ENCODE data around the gene GORASP2.

DNA sequence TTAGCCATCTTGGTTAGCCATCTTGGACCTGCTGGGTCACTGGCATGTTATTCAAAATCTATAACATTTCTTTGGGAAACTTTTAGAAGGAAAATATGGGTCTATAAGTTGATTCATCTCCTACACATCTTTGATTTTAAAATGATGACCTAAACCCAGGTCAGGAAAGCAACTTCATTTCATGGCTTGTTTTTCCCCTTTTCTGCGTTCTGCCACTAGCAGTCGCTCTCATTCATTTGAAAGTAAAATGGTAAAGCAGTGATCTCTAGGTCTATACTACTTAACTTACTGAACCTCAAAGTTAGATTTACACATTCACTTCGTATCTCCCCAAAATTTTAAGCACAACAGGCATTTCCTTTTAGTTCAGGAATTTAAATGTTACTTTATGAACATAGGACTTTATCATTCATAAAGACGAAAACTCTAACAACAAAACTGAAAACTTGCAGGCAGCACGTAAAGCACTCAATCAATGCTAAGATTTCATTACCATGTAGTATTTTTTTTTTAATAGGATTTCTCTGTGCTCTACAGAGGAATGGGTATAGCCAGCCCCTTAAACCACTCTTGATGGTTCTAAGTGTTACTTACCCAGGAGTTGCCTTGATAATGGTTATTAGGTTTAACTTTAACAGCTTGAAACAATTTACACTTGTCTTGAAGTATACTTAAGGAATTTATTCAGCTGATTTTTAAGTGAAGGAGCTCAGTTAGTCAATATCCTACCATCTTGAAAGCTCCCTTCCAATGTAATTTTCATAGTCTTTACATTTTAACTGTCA is 62.5 kb downstream of the GORASP2 start:
- TF ChIP-seq GATA3 (IDR thresholded peaks at IDR 0.05; ENCODE audit: low read depth, low read length) (no peak), GATA2 (IDR thresholded peaks at IDR 0.05; ENCODE audit: low read depth, low read length) (no peak)
